Chondrocyte (in vitro differentiated cells): ENCODE data around the gene GPATCH4. TPM values are rescaled to one million over a fixed set of nuclear protein-coding genes. Genes with fewer than 3 reads are reported as not detected.

Experiments used
- DNase-seq: peaks from one replicate; pipeline ENCODE4 v3.0.0; 2021; ENCODE audit warnings: mixed read lengths, low spot score
- H3K27ac Mint-ChIP-seq: one replicate; pipeline ENCODE4 v1.8.0; 2021; ENCODE audit warnings: mild to moderate bottlenecking, moderate library complexity, mixed read lengths; ENCODE audit not compliant: unreplicated experiment
- H3K27me3 Mint-ChIP-seq: 2 replicates; pipeline ENCODE4 v1.8.0; 2021; ENCODE audit warnings: low read depth, mixed read lengths
- H3K36me3 Mint-ChIP-seq: 2 replicates; pipeline ENCODE4 v1.8.0; 2021; ENCODE audit warnings: low read depth, mixed read lengths
- H3K4me1 Mint-ChIP-seq: 2 replicates; pipeline ENCODE4 v1.8.0; 2021; ENCODE audit warnings: low read depth, mild to moderate bottlenecking, mixed read lengths
- H3K4me3 Mint-ChIP-seq: one replicate; pipeline ENCODE4 v1.8.0; 2021; ENCODE audit warnings: mild to moderate bottlenecking, moderate library complexity, mixed read lengths; ENCODE audit not compliant: unreplicated experiment
- H3K9me3 Mint-ChIP-seq: 2 replicates; pipeline ENCODE4 v1.8.0; 2021; ENCODE audit warnings: low read depth, mixed read lengths
- total RNA-seq: library from RNA; stranded (reverse); gene quantifications from 3 replicates; pipeline ENCODE4 v1.2.1, GENCODE V29; 2021
- TF ChIP-seq, protein P1 (sequence below): fragments of 200-600 bp; sonication (generic); IDR thresholded peaks from 2 replicates; pipeline ENCODE4 v1.5.0; 2021; ENCODE audit warnings: antibody characterized with exemption, mild to moderate bottlenecking, moderate library complexity

Gene GPATCH4
- total RNA-seq, 1 donor from 2014 or later: 16.4 TPM

DNA sequence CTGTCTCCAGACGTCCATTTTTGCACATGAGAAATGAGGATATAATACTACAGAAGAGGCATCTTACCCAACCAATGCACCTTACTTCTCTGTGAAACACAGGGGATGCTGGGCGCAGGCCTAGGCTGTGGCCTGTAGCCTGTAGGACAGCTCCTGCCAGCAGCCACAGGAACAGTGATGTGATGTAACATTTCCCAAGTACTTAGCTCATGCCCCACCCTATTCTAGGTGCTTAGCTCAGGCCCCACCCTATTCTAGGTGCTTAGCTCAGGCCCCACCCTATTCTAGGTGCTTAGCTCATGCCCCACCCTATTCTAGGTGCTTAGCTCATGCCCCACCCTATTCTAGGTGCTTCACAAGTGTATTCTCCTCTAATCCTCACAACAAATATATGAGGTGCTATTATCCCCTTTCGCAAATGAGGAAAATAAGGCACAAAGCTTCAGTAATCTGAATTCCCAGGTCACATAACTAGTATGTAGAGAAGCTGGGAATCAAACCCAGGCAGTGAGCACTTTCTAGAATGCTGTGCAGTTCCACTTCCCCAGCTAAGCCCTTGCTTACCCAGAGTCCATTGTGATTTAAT lies 14.3 kb downstream of the GPATCH4 start:
- no peaks in the 10 kb centered on the region for H3K27me3 Mint-ChIP-seq
- H3K9me3 Mint-ChIP-seq: no peaks in the 10 kb centered on the region
- H3K27ac Mint-ChIP-seq: no peak overlapping the region
- no peak for DNase-seq
- H3K36me3 Mint-ChIP-seq: no peaks in the 10 kb centered on the region
- TF ChIP-seq, protein P1, sequence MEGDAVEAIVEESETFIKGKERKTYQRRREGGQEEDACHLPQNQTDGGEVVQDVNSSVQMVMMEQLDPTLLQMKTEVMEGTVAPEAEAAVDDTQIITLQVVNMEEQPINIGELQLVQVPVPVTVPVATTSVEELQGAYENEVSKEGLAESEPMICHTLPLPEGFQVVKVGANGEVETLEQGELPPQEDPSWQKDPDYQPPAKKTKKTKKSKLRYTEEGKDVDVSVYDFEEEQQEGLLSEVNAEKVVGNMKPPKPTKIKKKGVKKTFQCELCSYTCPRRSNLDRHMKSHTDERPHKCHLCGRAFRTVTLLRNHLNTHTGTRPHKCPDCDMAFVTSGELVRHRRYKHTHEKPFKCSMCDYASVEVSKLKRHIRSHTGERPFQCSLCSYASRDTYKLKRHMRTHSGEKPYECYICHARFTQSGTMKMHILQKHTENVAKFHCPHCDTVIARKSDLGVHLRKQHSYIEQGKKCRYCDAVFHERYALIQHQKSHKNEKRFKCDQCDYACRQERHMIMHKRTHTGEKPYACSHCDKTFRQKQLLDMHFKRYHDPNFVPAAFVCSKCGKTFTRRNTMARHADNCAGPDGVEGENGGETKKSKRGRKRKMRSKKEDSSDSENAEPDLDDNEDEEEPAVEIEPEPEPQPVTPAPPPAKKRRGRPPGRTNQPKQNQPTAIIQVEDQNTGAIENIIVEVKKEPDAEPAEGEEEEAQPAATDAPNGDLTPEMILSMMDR: no peak
- peaks cover 9% of the 10 kb centered on the region for H3K4me1 Mint-ChIP-seq
- H3K4me3 Mint-ChIP-seq: no peak overlapping the region

DNA sequence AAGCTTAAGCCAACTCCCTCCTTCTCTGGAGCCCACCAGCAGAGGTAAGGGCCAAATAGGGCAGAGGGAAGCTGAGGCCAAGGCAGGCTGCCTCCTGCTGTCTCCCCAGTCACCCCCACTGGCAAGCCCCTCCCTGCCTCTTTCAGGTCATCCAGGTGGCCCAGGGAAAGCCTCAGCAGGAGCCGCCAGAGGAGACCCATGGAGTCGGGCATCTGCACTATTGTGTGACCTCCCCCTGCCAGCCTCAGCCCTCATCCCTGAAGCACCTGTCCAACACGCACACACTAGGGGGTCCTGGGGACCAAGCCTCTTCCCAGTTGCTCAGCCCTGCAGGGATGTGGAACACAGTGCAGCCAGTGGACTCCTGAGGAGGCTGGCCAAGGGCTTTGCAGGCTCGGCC lies 15.0 kb downstream of the GPATCH4 start:
- Mint-ChIP-seq H3K27me3 (no peaks in the 10 kb centered on the region), H3K36me3 (no peaks in the 10 kb centered on the region)
- TF ChIP-seq, protein P1: no peak

DNA sequence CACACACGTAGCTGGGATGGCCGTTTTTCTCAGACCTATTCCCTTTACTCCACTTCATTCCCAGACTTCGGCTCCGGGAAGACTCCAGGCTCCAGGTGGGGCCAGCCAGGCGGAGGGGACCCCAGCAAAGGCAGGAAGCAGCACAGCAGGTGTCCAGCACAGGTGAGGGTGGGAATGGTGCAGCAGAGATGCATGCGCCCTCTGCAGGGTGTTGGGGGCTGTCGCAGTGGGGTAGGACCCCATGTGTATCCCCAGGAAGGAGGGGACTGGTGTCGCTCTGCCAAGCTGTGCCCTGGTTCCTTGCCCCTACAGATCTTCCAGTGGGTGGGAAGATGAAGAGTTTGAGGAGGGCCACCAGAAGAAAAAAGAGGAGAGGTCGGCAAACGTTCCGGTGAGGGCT lies 16.5 kb downstream of the GPATCH4 start:
- Mint-ChIP-seq H3K4me1 (peaks cover 3% of the 10 kb centered on the region), H3K27ac (no peak overlapping the region), H3K36me3 (no peaks in the 10 kb centered on the region), H3K9me3 (no peaks in the 10 kb centered on the region), H3K27me3 (peaks cover 3% of the 10 kb centered on the region), H3K4me3 (no peak overlapping the region)
- DNase-seq: no peak
- TF ChIP-seq, protein P1: no peak

More for the DNA sequence above, 15.0 kb downstream of the GPATCH4 start:
- Mint-ChIP-seq H3K9me3 (no peaks in the 10 kb centered on the region), H3K4me3 (no peak overlapping the region), H3K27ac (no peak overlapping the region), H3K4me1 (peaks cover 8% of the 10 kb centered on the region)
- DNase-seq: no peak

DNA sequence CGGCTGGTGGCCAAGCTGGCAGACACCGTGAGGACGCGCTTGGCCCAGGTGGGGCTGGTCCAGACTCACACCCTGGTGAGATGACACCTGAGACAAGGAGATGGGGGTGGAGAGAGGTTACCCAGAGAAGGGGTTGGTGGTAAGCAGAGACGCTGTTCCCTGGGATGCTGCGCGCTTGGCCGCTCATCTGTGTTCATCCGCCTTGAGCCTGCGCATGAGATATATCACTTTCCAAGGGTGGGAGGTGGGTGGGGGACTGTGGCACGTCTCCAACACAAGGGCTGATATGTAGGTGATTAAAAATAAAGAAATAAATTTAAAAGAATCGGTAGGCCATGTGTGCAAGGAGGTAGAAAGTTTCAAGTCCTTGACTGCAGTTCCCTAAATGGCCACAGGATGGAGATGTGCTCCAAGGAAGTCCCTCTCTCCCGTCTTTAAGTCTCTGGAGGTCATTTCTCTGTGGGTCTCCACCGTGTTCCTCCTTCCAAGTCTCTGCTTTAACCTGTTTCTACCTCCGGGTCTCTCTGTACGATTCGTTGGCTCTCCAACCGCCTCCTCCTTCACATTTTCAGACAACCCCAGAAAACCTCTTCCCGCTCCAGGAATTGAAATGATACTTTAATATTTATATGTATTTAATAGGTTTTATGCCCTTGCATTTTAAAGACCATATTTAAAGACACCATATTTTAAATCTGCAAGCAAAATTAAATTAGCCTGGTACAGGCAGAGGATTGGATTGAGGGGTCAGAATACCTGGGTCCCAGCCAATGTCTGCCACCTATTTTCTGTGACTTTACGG lies 17.3 kb downstream of the GPATCH4 start:
- no peaks in the 10 kb centered on the region for H3K36me3 Mint-ChIP-seq
- H3K4me1 Mint-ChIP-seq: peaks cover 3% of the 10 kb centered on the region
- TF ChIP-seq, protein P1: peak; percentile 89
- no peak for DNase-seq
- no peaks in the 10 kb centered on the region for H3K9me3 Mint-ChIP-seq
- no peak overlapping the region for H3K4me3 Mint-ChIP-seq
- H3K27ac Mint-ChIP-seq: peak overlapping the region; percentile 66
- H3K27me3 Mint-ChIP-seq: peaks cover 3% of the 10 kb centered on the region

DNA sequence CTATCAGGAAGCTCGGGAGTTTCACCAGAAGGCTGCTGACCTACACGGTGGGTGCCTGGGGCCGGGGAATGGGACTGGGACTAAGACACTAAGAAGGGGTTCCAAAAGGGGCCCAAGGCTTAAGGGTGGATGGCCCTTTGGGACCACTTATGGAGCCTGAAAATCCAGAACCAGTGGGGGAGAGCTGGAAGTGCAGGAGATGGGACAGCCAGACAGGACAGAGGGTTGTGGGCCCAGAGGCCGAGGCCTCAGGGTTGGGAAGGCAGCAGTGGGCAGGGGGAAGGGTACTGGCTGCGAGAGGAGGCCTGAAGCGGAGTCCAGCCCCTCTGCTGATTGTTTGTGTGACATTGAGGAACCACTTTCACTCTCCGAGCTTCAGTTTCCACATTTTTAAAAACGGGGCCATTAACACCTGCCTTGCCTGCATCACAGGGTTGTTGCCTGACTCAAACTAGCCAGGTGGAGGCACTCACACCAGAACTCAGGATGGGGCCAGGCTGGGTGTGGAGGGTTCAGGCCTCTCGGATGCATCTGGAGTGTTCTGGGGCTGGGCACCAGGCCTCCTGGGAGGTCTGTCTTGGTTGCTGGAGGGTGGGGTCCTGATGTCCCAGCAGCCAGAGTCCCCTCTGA lies 18.8 kb downstream of the GPATCH4 start:
- peaks cover 3% of the 10 kb centered on the region for H3K4me1 Mint-ChIP-seq
- DNase-seq: no peak
- TF ChIP-seq, protein P1: no peak
- H3K36me3 Mint-ChIP-seq: no peaks in the 10 kb centered on the region
- no peak overlapping the region for H3K4me3 Mint-ChIP-seq
- H3K9me3 Mint-ChIP-seq: no peaks in the 10 kb centered on the region
- H3K27me3 Mint-ChIP-seq: peaks cover 3% of the 10 kb centered on the region
- no peak overlapping the region for H3K27ac Mint-ChIP-seq
